Right lobe of liver (tissue), 4 donors: ENCODE results near the gene VDAC1.

Source experiments
- POLR2A ChIP-seq: fragments of 450-650 bp; IDR thresholded peaks from one replicate; pipeline ENCODE4 v1.6.1; 2017; ENCODE audit warnings: antibody characterized with exemption, mild to moderate bottlenecking
- TF ChIP-seq, protein P1 (sequence below), 4 donors: fragments of 200-600 bp in 3 of 4; fragments of 450-650 bp in 1 of 4; IDR thresholded peaks; one replicate each; pipeline versions ENCODE4 v1.5.1 to v1.8.0; 2016 to 2022; ENCODE audit warnings: antibody characterized with exemption in 4 of 4, mild to moderate bottlenecking in 2 of 4
- donor health status: DM: no; HTN: no; CAD: no.
- donor health status: DM: no; HTN: no; CAD: no.
- donor health status: DM: no; HTN: yes; CAD: no.

DNA sequence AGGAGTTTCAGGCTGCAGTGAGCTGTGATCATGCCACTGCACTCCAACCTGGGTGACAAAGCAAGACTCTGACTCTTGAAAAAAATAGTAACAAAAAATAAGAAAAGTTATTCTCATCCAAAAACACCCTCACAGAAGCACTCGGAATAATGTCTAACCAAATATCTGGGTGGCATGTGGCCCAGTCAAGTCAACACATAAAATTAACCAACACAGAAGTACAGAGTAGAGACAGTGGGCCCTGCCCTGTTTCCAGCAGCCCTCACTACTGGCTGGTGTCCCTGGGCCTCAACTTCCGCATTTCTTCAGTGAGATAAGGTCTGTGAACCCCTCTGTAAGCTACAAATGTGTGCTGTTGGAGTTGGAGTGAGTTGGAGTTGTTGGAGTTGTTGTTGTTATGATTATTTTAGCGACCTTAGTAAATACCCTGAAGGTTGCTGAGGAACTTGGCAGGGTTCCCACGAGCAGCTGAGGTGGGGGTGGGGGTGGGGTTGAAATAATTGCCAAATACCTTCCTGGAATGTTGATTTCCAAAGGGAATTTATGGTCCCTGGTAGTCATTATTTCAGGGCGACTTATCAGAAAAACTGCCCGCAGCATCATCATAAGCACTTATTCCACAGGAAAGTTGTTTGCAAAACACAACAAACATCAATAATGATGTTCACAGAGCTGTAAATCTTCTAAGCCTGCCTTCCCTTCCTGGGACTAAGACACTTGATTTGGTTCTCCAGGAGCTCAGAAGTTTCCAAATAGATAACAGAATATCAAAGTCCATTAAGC is 66.5 kb downstream of the VDAC1 start:
- TF ChIP-seq, protein P1, sequence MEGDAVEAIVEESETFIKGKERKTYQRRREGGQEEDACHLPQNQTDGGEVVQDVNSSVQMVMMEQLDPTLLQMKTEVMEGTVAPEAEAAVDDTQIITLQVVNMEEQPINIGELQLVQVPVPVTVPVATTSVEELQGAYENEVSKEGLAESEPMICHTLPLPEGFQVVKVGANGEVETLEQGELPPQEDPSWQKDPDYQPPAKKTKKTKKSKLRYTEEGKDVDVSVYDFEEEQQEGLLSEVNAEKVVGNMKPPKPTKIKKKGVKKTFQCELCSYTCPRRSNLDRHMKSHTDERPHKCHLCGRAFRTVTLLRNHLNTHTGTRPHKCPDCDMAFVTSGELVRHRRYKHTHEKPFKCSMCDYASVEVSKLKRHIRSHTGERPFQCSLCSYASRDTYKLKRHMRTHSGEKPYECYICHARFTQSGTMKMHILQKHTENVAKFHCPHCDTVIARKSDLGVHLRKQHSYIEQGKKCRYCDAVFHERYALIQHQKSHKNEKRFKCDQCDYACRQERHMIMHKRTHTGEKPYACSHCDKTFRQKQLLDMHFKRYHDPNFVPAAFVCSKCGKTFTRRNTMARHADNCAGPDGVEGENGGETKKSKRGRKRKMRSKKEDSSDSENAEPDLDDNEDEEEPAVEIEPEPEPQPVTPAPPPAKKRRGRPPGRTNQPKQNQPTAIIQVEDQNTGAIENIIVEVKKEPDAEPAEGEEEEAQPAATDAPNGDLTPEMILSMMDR (IDR thresholded peaks at IDR 0.05): no peak
- TF ChIP-seq POLR2A: no peak
